Measurements from ENCODE around the gene DES.

DES gene

DNA sequence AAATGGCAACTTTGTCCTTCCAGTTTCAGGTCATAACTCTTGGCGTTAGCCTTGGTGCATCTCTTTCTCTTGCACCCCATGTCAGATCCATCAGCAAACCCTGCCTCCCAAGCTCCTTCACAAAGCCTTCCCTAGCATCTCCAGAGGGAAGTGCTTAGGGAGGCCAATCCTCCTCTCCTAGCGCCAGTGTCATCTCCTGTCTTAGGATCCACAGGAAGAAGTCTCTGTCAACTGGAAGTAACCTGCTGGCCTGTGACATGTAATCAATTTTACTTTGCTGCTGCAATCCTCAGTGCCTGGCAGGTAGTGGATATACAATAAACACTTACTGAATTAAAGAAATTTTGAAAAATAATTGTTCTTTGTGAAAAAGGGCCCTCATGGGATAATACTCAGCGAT is 22.6 kb upstream of the DES start:
- TF ChIP-seq SIN3A (IDR thresholded peaks at IDR 0.05; ENCODE audit: borderline replicate concordance, insufficient read depth, low read length) (no peak), FOXP2 (optimal IDR thresholded peaks at IDR 0.05; ENCODE audit: borderline replicate concordance, extremely low read depth, extremely low read length, insufficient read depth) (no peak), POLR2AphosphoS5 (IDR thresholded peaks at IDR 0.05; ENCODE audit: low read depth, low read length) (no peak), TAF1 (IDR thresholded peaks at IDR 0.05; ENCODE audit: borderline replicate concordance, insufficient read depth, low read length) (no peak)
- TF ChIP-seq, protein P1, sequence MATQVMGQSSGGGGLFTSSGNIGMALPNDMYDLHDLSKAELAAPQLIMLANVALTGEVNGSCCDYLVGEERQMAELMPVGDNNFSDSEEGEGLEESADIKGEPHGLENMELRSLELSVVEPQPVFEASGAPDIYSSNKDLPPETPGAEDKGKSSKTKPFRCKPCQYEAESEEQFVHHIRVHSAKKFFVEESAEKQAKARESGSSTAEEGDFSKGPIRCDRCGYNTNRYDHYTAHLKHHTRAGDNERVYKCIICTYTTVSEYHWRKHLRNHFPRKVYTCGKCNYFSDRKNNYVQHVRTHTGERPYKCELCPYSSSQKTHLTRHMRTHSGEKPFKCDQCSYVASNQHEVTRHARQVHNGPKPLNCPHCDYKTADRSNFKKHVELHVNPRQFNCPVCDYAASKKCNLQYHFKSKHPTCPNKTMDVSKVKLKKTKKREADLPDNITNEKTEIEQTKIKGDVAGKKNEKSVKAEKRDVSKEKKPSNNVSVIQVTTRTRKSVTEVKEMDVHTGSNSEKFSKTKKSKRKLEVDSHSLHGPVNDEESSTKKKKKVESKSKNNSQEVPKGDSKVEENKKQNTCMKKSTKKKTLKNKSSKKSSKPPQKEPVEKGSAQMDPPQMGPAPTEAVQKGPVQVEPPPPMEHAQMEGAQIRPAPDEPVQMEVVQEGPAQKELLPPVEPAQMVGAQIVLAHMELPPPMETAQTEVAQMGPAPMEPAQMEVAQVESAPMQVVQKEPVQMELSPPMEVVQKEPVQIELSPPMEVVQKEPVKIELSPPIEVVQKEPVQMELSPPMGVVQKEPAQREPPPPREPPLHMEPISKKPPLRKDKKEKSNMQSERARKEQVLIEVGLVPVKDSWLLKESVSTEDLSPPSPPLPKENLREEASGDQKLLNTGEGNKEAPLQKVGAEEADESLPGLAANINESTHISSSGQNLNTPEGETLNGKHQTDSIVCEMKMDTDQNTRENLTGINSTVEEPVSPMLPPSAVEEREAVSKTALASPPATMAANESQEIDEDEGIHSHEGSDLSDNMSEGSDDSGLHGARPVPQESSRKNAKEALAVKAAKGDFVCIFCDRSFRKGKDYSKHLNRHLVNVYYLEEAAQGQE (IDR thresholded peaks at IDR 0.05; ENCODE audit: insufficient read depth in 1 of 2, low read depth in 2 of 2, low read length in 2 of 2) = no peak

DNA sequence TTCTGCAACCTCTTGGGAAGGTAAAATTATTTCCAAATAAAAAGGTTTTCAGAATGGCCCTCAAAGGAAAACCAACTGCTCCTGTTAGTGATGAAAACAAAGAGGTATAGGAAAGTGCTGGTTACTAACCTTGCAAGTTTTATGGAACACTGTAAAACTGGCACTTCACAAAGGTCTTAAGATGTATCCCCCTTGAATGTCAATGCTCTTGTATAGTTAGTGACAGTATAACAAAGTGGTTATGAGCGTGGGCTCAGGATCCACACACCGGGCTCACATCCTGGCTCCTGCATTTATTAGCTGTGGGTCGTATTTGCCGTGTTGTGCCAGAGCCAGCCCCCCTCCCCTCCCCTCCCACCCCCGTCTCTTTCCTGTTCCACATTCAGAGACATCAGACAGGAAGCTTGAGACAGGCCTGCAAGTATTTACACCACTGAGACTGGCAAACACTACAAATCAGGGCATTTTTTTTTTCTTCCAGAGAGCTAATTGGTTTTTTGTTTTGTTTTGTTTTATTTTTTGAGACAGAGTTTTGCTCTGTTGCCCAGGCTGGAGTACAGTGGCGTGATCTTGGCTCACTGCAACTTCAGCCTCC is 21.2 kb upstream of the DES start:
- TF ChIP-seq, protein P1 (IDR thresholded peaks at IDR 0.05; ENCODE audit: insufficient read depth in 1 of 2, low read depth in 2 of 2, low read length in 2 of 2) = no peak
- TF ChIP-seq FOXP2 (optimal IDR thresholded peaks at IDR 0.05; ENCODE audit: borderline replicate concordance, extremely low read depth, extremely low read length, insufficient read depth) (no peak), SIN3A (IDR thresholded peaks at IDR 0.05; ENCODE audit: borderline replicate concordance, insufficient read depth, low read length) (no peak), POLR2AphosphoS5 (IDR thresholded peaks at IDR 0.05; ENCODE audit: low read depth, low read length) (no peak), TAF1 (IDR thresholded peaks at IDR 0.05; ENCODE audit: borderline replicate concordance, insufficient read depth, low read length) (no peak)

DNA sequence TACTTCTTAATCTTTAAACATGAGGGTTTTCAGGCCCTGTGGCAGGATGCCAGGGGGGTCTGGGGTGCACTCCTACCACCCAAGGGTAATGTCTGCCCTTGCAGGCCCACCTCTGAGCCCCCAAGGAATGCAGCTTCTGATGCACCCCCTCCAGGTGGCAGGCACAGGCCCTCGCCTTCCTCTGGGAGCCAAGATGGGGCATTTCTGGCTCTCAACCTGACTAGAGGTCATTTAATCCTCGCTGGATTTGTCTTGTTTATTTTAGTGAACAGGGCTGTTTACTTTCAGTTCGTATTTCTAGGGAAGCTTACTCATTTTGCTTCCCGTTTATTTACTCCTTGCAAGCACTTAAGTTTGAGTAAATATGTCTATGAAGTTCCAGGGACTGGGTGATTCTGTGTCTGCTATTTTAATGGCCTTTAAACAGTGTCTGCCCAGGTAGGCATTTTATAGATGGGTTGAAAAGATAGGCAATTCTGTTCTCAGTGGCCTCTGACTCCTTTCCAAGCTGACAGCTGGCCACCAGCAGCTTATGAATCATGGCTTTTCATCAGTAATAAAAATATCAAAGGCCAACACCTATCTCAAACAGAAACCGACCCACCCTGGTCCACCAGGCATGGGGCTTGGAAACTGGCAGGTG is 19.3 kb upstream of the DES start:
- TF ChIP-seq, protein P1 (IDR thresholded peaks at IDR 0.05; ENCODE audit: insufficient read depth in 1 of 2, low read depth in 2 of 2, low read length in 2 of 2) = no peak
- TF ChIP-seq FOXP2 (optimal IDR thresholded peaks at IDR 0.05; ENCODE audit: borderline replicate concordance, extremely low read depth, extremely low read length, insufficient read depth) = no peak

DNA sequence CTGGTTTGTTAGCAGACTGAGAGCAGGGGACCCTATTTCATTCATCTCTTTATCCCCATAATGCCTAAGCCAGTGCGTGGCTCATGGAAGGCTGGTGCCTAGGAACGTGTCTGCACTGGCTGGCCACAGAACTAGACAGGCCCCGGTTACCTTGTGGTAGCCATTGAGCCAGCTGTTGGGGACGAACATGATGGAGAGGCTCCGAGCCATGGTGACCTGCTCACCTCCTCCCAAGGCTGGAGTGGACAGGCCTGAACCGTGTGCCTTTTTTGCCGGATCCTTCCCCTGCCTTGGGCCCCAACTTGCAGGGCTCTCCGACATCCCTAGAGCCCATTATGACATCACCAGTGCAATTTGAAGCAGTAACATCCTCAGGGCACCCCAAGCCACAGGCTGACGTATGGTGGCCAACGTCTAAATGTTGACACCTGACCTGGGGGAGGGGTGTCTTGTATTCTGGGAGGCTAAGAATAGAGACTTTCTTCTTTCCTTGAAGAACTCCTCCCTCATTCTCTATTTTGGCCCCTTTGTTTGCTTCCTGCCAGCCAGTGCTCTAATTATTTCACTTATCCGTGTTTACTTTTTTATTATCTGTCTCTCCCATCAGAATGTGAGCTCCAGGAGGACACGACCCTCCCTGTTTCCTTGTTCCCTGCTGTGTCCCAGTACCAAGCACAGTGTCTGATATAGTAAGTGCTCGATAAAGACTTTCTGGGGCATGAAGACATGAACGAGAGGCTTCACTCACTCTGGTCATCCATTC is 18.3 kb upstream of the DES start:
- no peak for TF ChIP-seq TAF1 (IDR thresholded peaks at IDR 0.05; ENCODE audit: borderline replicate concordance, insufficient read depth, low read length)
- TF ChIP-seq, protein P1 (IDR thresholded peaks at IDR 0.05; ENCODE audit: insufficient read depth in 1 of 2, low read depth in 2 of 2, low read length in 2 of 2) = no peak

Data from PFSK-1 (cell line).